GM10847 (cell line): ENCODE data around the gene CCDC180.

Source experiments
- POLR2A ChIP-seq: IDR thresholded peaks from 2 replicates; pipeline ENCODE4 v1.6.1; 2011; ENCODE audit not compliant: insufficient read length; ENCODE audit errors: extremely low read depth

CCDC180 gene

GRCh38 chr9:97307500-97308163 is at the start of gene CCDC180:
CCDC180 (plus strand) TSS chr9:97307659; CDS start chr9:97308064, 405 bp downstream.
- TF ChIP-seq POLR2A = no peak

- no peak for TF ChIP-seq POLR2A
Measured at GRCh38 chr9:97271292-97271691, 36.2 kb upstream of the CCDC180 start.

- no peak for TF ChIP-seq POLR2A
Measured at GRCh38 chr9:97272072-97272471, 35.4 kb upstream of the CCDC180 start.

- TF ChIP-seq POLR2A = no peak
Measured at GRCh38 chr9:97276310-97276852, 31.1 kb upstream of the CCDC180 start.

GRCh38 chr9:97277953-97278352 is 29.5 kb upstream of the CCDC180 start:
- no peak for TF ChIP-seq POLR2A

- no peak for TF ChIP-seq POLR2A
Measured at GRCh38 chr9:97280755-97281330, 26.6 kb upstream of the CCDC180 start.

- TF ChIP-seq POLR2A = no peak
Measured at GRCh38 chr9:97283768-97284167, 23.7 kb upstream of the CCDC180 start.

- no peak for TF ChIP-seq POLR2A
Measured at GRCh38 chr9:97284798-97285197, 22.7 kb upstream of the CCDC180 start.

GRCh38 chr9:97292200-97292599 is 15.3 kb upstream of the CCDC180 start:
- no peak for TF ChIP-seq POLR2A

- TF ChIP-seq POLR2A = no peak
Measured at GRCh38 chr9:97293207-97293721, 14.2 kb upstream of the CCDC180 start.

GRCh38 chr9:97293818-97294217 is 13.6 kb upstream of the CCDC180 start:
- no peak for TF ChIP-seq POLR2A

GRCh38 chr9:97297889-97298288 is 9.6 kb upstream of the CCDC180 start:
- no peak for TF ChIP-seq POLR2A

GRCh38 chr9:97299809-97300414 is 7.5 kb upstream of the CCDC180 start:
- TF ChIP-seq POLR2A = no peak

- no peak for TF ChIP-seq POLR2A
Measured at GRCh38 chr9:97300586-97300985, 6.9 kb upstream of the CCDC180 start.

- TF ChIP-seq POLR2A = no peak
Measured at GRCh38 chr9:97301974-97302373, 5.5 kb upstream of the CCDC180 start.

- TF ChIP-seq POLR2A = no peak
Measured at GRCh38 chr9:97304586-97304985, 2.9 kb upstream of the CCDC180 start.
